PC-3 (cell line): ENCODE results near the gene RFPL1. TPM values are rescaled to one million over a fixed set of nuclear protein-coding genes. Genes with fewer than 3 reads are reported as not detected.

Experiments used
- ATAC-seq: fragments of 200-7000 bp; cut with Tn5 transposase; 2 replicates; pipeline ENCODE4 v1.9.1; 2020; ENCODE audit warnings: mild to moderate bottlenecking, moderate library complexity
- BruUV-seq: library from RNA; stranded (reverse); fragments of 400-500 nt; replicated peaks from 2 replicates; lab custom pipeline; 2021; lab: Mats Ljungman, UMichigan
- CTCF ChIA-PET: fragments of 300-600 bp; sonication (Branson Sonifier 250); formaldehyde crosslinking; loops from one replicate; lab custom pipeline; 2022; ENCODE audit warnings: antibody characterized with exemption; lab: Charles Lee
- POLR2A ChIA-PET: fragments of 300-600 bp; sonication (Branson Sonifier 250); formaldehyde crosslinking; loops from one replicate; lab custom pipeline; 2022; ENCODE audit warnings: antibody characterized with exemption; ENCODE audit not compliant: unreplicated experiment; lab: Charles Lee
- DNase-seq: peaks from one replicate; pipeline ENCODE4 v3.0.0-alpha.2; 2015
- H2AFZ ChIP-seq: fragments of 300-600 bp; sonication (generic); 2 replicates; pipeline ENCODE4 v1.6.0; 2016; ENCODE audit warnings: antibody characterized with exemption, low read length
- H3F3A ChIP-seq: fragments of 300-600 bp; sonication (generic); one replicate; pipeline ENCODE4 v1.6.0; 2017; ENCODE audit warnings: antibody characterized with exemption, low read length, control low read depth, mild to moderate bottlenecking; ENCODE audit not compliant: unreplicated experiment
- H3K27ac ChIP-seq: fragments of 300-600 bp; sonication (generic); 2 replicates; pipeline ENCODE4 v1.5.1; 2016; ENCODE audit warnings: mild to moderate bottlenecking, low read length
- H3K27me3 ChIP-seq: fragments of 300-600 bp; sonication (generic); 2 replicates; pipeline ENCODE4 v1.6.1; 2016; ENCODE audit warnings: low read length, mixed read lengths
- H3K36me3 ChIP-seq: fragments of 300-600 bp; sonication (generic); 2 replicates; pipeline ENCODE4 v1.6.1; 2016; ENCODE audit warnings: low read depth, mixed run types, low read length, mixed read lengths
- H3K4me1 ChIP-seq: fragments of 300-600 bp; sonication (generic); 2 replicates; pipeline ENCODE4 v1.5.1; 2016; ENCODE audit warnings: low read length; ENCODE audit not compliant: insufficient read depth
- H3K4me2 ChIP-seq: fragments of 300-600 bp; sonication (generic); 2 replicates; pipeline ENCODE4 v1.6.0; 2016; ENCODE audit warnings: low read length
- H3K4me3 ChIP-seq: fragments of 300-600 bp; sonication (generic); 2 replicates; pipeline ENCODE4 v1.5.1; 2016; ENCODE audit warnings: mild to moderate bottlenecking, low read length, mixed read lengths
- H3K79me2 ChIP-seq: fragments of 300-600 bp; sonication (generic); 2 replicates; pipeline ENCODE4 v1.6.1; 2017; ENCODE audit warnings: low read length, mixed read lengths
- H3K9ac ChIP-seq: fragments of 300-600 bp; sonication (generic); 2 replicates; pipeline ENCODE4 v1.6.0; 2016; ENCODE audit warnings: mild to moderate bottlenecking, low read length
- H3K9me2 ChIP-seq: fragments of 300-600 bp; sonication (generic); replicated peaks from 2 replicates; pipeline ENCODE4 v1.6.1; 2016; ENCODE audit warnings: mixed run types, low read length, mixed read lengths
- H3K9me3 ChIP-seq: fragments of 300-600 bp; sonication (generic); 2 replicates; pipeline ENCODE4 v1.6.1; 2016; ENCODE audit warnings: low read length, mixed read lengths
- H4K20me1 ChIP-seq: fragments of 300-600 bp; sonication (generic); 2 replicates; pipeline ENCODE4 v1.6.1; 2016; ENCODE audit warnings: low read length, mixed read lengths
- CTCF ChIP-seq: fragments of 300-600 bp; sonication (generic); conservative IDR thresholded peaks from 2 replicates; pipeline ENCODE4 v1.5.1; 2017; ENCODE audit warnings: antibody characterized with exemption, low read depth, mild to moderate bottlenecking, low read length
- EZH2 ChIP-seq: fragments of 300-600 bp; sonication (generic); IDR thresholded peaks from one replicate; pipeline ENCODE4 v1.6.1; 2017; ENCODE audit warnings: antibody characterized with exemption, mild to moderate bottlenecking, low read length; ENCODE audit not compliant: unreplicated experiment
- EZH2phosphoT487 ChIP-seq: fragments of 300-600 bp; sonication (generic); IDR thresholded peaks from 2 replicates; pipeline ENCODE4 v1.6.1; 2018; ENCODE audit warnings: mild to moderate bottlenecking, antibody characterized with exemption, low read length, borderline replicate concordance
- intact Hi-C: fragments of 100-400 bp; cut with micrococcal nuclease; formaldehyde crosslinking; loops from 2 replicates; pipeline ENCODE4 v1.9.0; 2023
- total RNA-seq: library from RNA; depleted of rRNA; stranded (reverse); fragments of >200 nt; gene quantifications from 2 replicates; pipeline ENCODE4 v1.2.3, GENCODE V29; 2014

Gene RFPL1
- total RNA-seq, 1 experiment from 2014 or later = not detected

GRCh38 chr22:29391546-29391945 is 46.8 kb upstream of the RFPL1 start:
- DNase-seq (no peak), ATAC-seq (no peak)
- Histone ChIP-seq H3K9me2 (no peaks in the 10 kb centered on the region), H3F3A (no peaks in the 10 kb centered on the region), H3K9ac (no peak overlapping the region), H3K4me1 (peaks cover 9% of the 10 kb centered on the region; the same call in 1 of the 2 replicates), H2AFZ (no peak overlapping the region), H3K79me2 (peaks cover 18% of the 10 kb centered on the region), H3K9me3 (no peaks in the 10 kb centered on the region), H3K27ac (no peak overlapping the region), H3K4me3 (no peak overlapping the region), H4K20me1 (no peaks in the 10 kb centered on the region), H3K27me3 (no peaks in the 10 kb centered on the region), H3K36me3 (no peaks in the 10 kb centered on the region), H3K4me2 (no peak overlapping the region)
- no peak for TF ChIP-seq EZH2phosphoT487
- TF ChIP-seq EZH2 = no peak
- TF ChIP-seq CTCF = no peak
- ChIA-PET POLR2A (no interaction called here), CTCF (interaction anchor here (0.5 kb wide), 1 partner anchor 697 kb away, joined by 4 read pairs; no protein-coding TSS in a partner anchor)
- intact Hi-C loops = no loop called here
- no TSS peak for BruUV-seq

GRCh38 chr22:29393019-29393608 is 45.3 kb upstream of the RFPL1 start:
- H3K4me3 ChIP-seq = no peak overlapping the region
- ATAC-seq = no peak
- DNase-seq = no peak
- H3K9me2 ChIP-seq = no peaks in the 10 kb centered on the region
- intact Hi-C loops = no loop called here
- ChIA-PET POLR2A (no interaction called here), CTCF (no interaction called here)
- no peaks in the 10 kb centered on the region for H3K9me3 ChIP-seq
- no peaks in the 10 kb centered on the region for H3K36me3 ChIP-seq
- H3K4me2 ChIP-seq = no peak overlapping the region
- peaks cover 3% of the 10 kb centered on the region for H3K79me2 ChIP-seq
- 0 out of 2 replicates have a peak, but pooled peaks cover 4% of the 10 kb centered on the region for H3K4me1 ChIP-seq
- BruUV-seq = no TSS peak
- H3F3A ChIP-seq = no peaks in the 10 kb centered on the region
- H3K27me3 ChIP-seq = no peaks in the 10 kb centered on the region
- H3K27ac ChIP-seq = no peak overlapping the region
- no peaks in the 10 kb centered on the region for H4K20me1 ChIP-seq
- no peak overlapping the region for H3K9ac ChIP-seq
- H2AFZ ChIP-seq = no peak overlapping the region
- TF ChIP-seq CTCF (no peak), EZH2 (no peak), EZH2phosphoT487 (no peak)

GRCh38 chr22:29394931-29395581 is 43.3 kb upstream of the RFPL1 start:
- CTCF ChIA-PET = no interaction called here
- Histone ChIP-seq H3K27me3 (no peaks in the 10 kb centered on the region), H4K20me1 (no peaks in the 10 kb centered on the region), H3K4me2 (no peak overlapping the region), H3K9me3 (no peaks in the 10 kb centered on the region), H3K79me2 (no peaks in the 10 kb centered on the region), H3K9ac (no peak overlapping the region), H3K27ac (no peak overlapping the region), H3F3A (no peaks in the 10 kb centered on the region), H3K4me3 (no peak overlapping the region), H3K36me3 (no peaks in the 10 kb centered on the region), H3K4me1 (peaks cover 13% of the 10 kb centered on the region), H2AFZ (no peak overlapping the region), H3K9me2 (no peaks in the 10 kb centered on the region)
- peak; percentile 74 for DNase-seq
- POLR2A ChIA-PET = no interaction called here
- no peak for TF ChIP-seq EZH2phosphoT487
- no peak for TF ChIP-seq EZH2
- peak; percentile 83 for TF ChIP-seq CTCF
- no TSS peak for BruUV-seq
- ATAC-seq = peak; percentile 83
- intact Hi-C loops = loop anchor here (1.0 kb wide), 1 partner anchor 129 kb away; no protein-coding TSS in a partner anchor
